Right hindlimb (tissue), 1 donor: ENCODE measurements around the gene SLC25A45.
A peak's percentile ranks its signal among the peaks of the same experiment; 100 is the strongest.

ENCODE experiments used
- DNase-seq: peaks from one replicate; pipeline ENCODE4 v3.0.0-alpha.2; 2018

Gene SLC25A45

GRCh38 chr11:65382033-65382803, at the start of gene SLC25A45:
Gene SLC25A45 (minus strand): TSS chr11:65382646. CDS start chr11:65381951, 695 bp downstream.
- peak; percentile 91 for DNase-seq

- DNase-seq: no peak
Measured at GRCh38 chr11:65431451-65432099, 49.1 kb upstream of the SLC25A45 start.

GRCh38 chr11:65430406-65431217, 48.2 kb upstream of the SLC25A45 start:
- no peak for DNase-seq

GRCh38 chr11:65429724-65430405, 47.4 kb upstream of the SLC25A45 start:
- DNase-seq: peak; percentile 86

- DNase-seq: no peak
Measured at GRCh38 chr11:65429068-65429681, 46.7 kb upstream of the SLC25A45 start.

GRCh38 chr11:65428578-65429067, 46.2 kb upstream of the SLC25A45 start:
- DNase-seq: no peak

- DNase-seq: no peak
Measured at GRCh38 chr11:65427691-65428577, 45.5 kb upstream of the SLC25A45 start.

- no peak for DNase-seq
Measured at GRCh38 chr11:65426839-65427690, 44.6 kb upstream of the SLC25A45 start.

- no peak for DNase-seq
Measured at GRCh38 chr11:65425971-65426838, 43.8 kb upstream of the SLC25A45 start.

- DNase-seq: no peak
Measured at GRCh38 chr11:65425105-65425970, 42.9 kb upstream of the SLC25A45 start.

- no peak for DNase-seq
Measured at GRCh38 chr11:65424205-65425104, 42.0 kb upstream of the SLC25A45 start.

- no peak for DNase-seq
Measured at GRCh38 chr11:65423516-65424204, 41.2 kb upstream of the SLC25A45 start.

GRCh38 chr11:65422633-65423515, 40.4 kb upstream of the SLC25A45 start, which contains the start of gene NEAT1:
Gene NEAT1 (plus strand): TSS chr11:65422798.
- peak; percentile 93 for DNase-seq

- peak; percentile 98 for DNase-seq
Measured at GRCh38 chr11:65421794-65422632, 39.6 kb upstream of the SLC25A45 start.
